Upper lobe of right lung (tissue), 1 donor: Measurements from ENCODE around the gene HEBP1. TPM values are rescaled to one million over a fixed set of nuclear protein-coding genes. Genes with fewer than 3 reads are reported as not detected.
A peak's percentile ranks its signal among the peaks of the same experiment; 100 is the strongest.

Experiments used
- ATAC-seq: fragments of 200-7000 bp; cut with Tn5 transposase; one replicate; pipeline ENCODE4 v1.9.1; 2020; ENCODE audit warnings: mild to moderate bottlenecking, moderate library complexity
- DNase-seq: peaks from one replicate; pipeline ENCODE4 v3.0.0-alpha.2; 2020
- H3K27ac ChIP-seq: fragments of 200-600 bp; one replicate; pipeline ENCODE4 v1.8.0; 2022
- H3K27me3 ChIP-seq: fragments of 200-600 bp; one replicate; pipeline ENCODE4 v1.8.0; 2022; ENCODE audit warnings: mild to moderate bottlenecking
- H3K36me3 ChIP-seq: fragments of 200-600 bp; one replicate; pipeline ENCODE4 v1.8.0; 2022
- H3K4me1 ChIP-seq: fragments of 200-600 bp; one replicate; pipeline ENCODE4 v1.8.0; 2022
- H3K4me3 ChIP-seq: fragments of 200-600 bp; one replicate; pipeline ENCODE4 v1.8.0; 2022; ENCODE audit warnings: mild to moderate bottlenecking
- H3K9me3 ChIP-seq: fragments of 200-600 bp; one replicate; pipeline ENCODE4 v1.8.0; 2022
- intact Hi-C: fragments of 100-400 bp; cut with DNase I; formaldehyde crosslinking; loops from one replicate; pipeline ENCODE4 v1.11.0; 2022
- total RNA-seq: library from RNA; stranded (reverse); fragmentation: NEBNext Ultra II Directional; extraction: Animal tissue kit (Norgen Biotek cat#: 25700); gene quantifications from one replicate; pipeline ENCODE4 v1.2.1, GENCODE V29; 2021
- TF ChIP-seq, protein P1 (sequence below): fragments of 200-600 bp; IDR thresholded peaks from one replicate; pipeline ENCODE4 v1.8.0; 2022; ENCODE audit warnings: antibody characterized with exemption
- donor health status: DM: no; HTN: yes; CAD: no; lungs with severe emphysema.

HEBP1 gene
- total RNA-seq, 1 donor from 2014 or later = 86.2 TPM

DNA sequence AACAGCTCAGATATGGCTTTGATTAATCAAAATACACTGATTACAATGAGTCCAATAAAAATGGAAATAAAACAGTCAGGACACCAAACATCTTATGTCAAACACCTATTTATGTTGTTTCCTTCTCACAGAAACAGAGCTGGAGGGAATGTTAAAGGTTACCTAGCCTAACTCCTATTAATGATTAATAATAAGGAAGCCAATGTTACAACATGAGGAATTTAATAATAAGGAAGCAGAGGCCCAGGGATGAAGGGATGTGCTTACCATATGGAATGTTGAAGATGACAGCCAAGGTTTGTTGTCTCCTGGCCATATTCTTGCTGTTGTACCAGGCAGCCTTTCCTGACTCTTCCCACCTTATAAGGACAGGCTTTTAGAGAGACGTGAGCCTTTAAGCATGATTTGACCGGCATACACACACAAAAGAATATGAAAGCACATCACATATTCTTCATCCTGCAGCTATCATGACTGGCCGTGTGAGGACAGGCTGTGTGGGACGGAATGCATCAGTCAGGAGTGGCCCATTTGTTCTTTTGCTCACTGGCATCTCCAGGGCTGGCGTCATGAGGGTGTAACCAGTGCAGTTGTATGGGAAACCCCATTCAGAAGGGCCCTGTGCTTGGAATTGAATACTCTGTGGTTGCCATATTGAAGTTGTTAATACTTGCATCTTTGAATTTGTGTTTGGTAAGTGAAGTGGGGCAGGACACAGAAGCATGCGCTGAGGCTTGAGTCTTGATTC, 45.0 kb downstream of the HEBP1 start:
- no peak overlapping the region for H3K4me3 ChIP-seq
- no peaks in the 10 kb centered on the region for H3K36me3 ChIP-seq
- DNase-seq = no peak
- TF ChIP-seq, protein P1, sequence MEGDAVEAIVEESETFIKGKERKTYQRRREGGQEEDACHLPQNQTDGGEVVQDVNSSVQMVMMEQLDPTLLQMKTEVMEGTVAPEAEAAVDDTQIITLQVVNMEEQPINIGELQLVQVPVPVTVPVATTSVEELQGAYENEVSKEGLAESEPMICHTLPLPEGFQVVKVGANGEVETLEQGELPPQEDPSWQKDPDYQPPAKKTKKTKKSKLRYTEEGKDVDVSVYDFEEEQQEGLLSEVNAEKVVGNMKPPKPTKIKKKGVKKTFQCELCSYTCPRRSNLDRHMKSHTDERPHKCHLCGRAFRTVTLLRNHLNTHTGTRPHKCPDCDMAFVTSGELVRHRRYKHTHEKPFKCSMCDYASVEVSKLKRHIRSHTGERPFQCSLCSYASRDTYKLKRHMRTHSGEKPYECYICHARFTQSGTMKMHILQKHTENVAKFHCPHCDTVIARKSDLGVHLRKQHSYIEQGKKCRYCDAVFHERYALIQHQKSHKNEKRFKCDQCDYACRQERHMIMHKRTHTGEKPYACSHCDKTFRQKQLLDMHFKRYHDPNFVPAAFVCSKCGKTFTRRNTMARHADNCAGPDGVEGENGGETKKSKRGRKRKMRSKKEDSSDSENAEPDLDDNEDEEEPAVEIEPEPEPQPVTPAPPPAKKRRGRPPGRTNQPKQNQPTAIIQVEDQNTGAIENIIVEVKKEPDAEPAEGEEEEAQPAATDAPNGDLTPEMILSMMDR = no peak
- intact Hi-C loops = no loop called here
- H3K9me3 ChIP-seq = no peaks in the 10 kb centered on the region
- peak; percentile 44 for ATAC-seq
- H3K4me1 ChIP-seq = no peaks in the 10 kb centered on the region
- H3K27ac ChIP-seq = no peak overlapping the region
- H3K27me3 ChIP-seq = no peaks in the 10 kb centered on the region

DNA sequence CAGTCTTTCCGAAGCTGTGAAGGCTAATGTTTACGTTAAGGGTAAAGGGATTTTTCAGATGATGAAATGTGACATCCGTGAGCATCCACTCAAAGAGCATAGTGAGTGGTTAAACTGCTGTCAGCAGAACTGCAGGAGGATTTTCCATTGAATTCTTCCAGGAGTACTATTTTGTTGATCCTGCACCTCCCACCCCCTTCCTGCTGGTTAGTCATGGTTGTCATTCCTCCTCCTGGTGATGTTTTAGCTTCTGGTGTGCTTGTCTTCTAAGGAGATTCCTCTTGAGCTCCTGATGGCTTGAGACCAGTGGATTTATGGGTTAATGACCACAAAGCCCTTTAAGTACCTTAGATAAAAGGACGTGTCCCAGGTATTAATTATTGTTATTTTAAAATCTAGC, 45.7 kb downstream of the HEBP1 start:
- Histone ChIP-seq H3K36me3 (no peaks in the 10 kb centered on the region), H3K4me3 (no peak overlapping the region), H3K4me1 (no peaks in the 10 kb centered on the region), H3K27me3 (no peaks in the 10 kb centered on the region), H3K9me3 (no peaks in the 10 kb centered on the region), H3K27ac (no peak overlapping the region)
- intact Hi-C loops = no loop called here
- DNase-seq (no peak), ATAC-seq (no peak)
- TF ChIP-seq, protein P1 = no peak

DNA sequence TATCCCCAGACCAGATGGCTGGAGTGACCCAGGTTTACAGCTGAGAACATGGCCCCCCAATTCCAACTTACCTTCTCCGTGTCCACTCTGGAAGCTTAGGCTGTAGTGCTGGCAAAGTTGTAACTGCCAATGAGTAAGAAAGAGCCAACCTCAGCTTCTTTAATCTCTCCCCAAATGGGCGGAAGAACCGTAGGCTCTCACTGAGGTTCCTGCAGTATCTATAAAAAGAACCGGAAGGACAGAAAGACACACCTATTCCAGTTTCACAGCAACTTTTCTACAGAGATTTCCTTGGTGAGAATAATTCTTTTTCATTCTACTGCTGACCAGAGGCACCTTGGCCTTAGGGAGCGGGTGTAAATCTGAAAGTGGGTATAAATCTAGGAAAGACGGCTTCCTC, 48.0 kb downstream of the HEBP1 start, which contains the start of gene GPRC5D:
GPRC5D (minus strand) TSS at position 135 of the 400 bp plus-strand sequence. CDS start 1,786 bp downstream, outside the sequence.
- TF ChIP-seq, protein P1 = no peak
- intact Hi-C loops = no loop called here
- no peak within 1 kb of the TSS for H3K4me3 ChIP-seq
- H3K27ac ChIP-seq = no peak within 1 kb of the TSS
- H3K27me3 ChIP-seq = no peaks in the 10 kb centered on the region
- H3K4me1 ChIP-seq = no peaks in the 10 kb centered on the region
- ATAC-seq (no peak), DNase-seq (no peak)
- no peaks in the 10 kb centered on the region for H3K36me3 ChIP-seq
- no peaks in the 10 kb centered on the region for H3K9me3 ChIP-seq

DNA sequence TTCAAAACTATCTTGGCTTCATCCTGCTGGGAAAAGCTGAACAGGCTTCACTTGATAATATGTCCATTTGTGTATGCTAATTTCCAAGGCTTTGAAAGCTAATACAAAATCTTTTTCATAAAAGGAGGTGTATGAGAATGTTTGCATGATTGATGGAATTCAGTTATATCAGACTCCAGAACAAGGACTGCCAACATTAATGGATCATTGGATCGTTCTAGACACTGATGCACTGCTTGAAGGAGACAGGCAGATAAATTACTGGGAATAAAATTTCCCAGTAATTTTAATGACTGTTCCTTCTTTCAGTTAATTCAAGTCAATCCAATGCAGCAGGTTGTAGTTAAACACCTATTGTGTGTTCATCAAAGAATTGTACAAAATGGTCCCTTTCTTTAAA, 48.6 kb downstream of the HEBP1 start:
- no peaks in the 10 kb centered on the region for H3K9me3 ChIP-seq
- no peak for DNase-seq
- intact Hi-C loops = no loop called here
- no peaks in the 10 kb centered on the region for H3K27me3 ChIP-seq
- no peaks in the 10 kb centered on the region for H3K4me1 ChIP-seq
- H3K36me3 ChIP-seq = no peaks in the 10 kb centered on the region
- no peak overlapping the region for H3K4me3 ChIP-seq
- TF ChIP-seq, protein P1 = no peak
- no peak overlapping the region for H3K27ac ChIP-seq
- ATAC-seq = no peak

DNA sequence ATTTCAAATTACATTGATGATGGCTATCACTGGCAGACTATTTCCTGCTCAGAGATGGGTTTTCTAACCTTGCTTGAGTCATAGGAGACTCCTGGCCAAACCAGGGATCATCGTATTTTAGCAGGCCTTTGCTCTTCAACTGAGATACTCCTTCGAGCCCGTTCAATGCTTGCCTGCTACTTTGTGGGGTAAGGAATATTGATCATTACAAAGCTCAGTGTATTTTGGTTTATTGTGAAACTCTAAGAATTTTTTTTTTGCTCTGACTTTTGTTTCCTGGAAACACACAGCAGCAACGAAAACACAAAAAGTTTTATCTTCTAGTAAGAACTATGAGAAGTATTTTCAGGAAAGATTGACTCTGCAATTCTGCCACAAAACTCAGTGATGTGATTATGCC, 52.2 kb downstream of the HEBP1 start:
- ATAC-seq (no peak), DNase-seq (no peak)
- H3K4me1 ChIP-seq = peaks cover 7% of the 10 kb centered on the region
- H3K9me3 ChIP-seq = no peaks in the 10 kb centered on the region
- H3K36me3 ChIP-seq = no peaks in the 10 kb centered on the region
- intact Hi-C loops = no loop called here
- H3K27me3 ChIP-seq = no peaks in the 10 kb centered on the region
- TF ChIP-seq, protein P1 = no peak
- H3K4me3 ChIP-seq = no peak overlapping the region
- H3K27ac ChIP-seq = no peak overlapping the region
